ENCODE results near the gene SRCAP.

SRCAP gene

DNA sequence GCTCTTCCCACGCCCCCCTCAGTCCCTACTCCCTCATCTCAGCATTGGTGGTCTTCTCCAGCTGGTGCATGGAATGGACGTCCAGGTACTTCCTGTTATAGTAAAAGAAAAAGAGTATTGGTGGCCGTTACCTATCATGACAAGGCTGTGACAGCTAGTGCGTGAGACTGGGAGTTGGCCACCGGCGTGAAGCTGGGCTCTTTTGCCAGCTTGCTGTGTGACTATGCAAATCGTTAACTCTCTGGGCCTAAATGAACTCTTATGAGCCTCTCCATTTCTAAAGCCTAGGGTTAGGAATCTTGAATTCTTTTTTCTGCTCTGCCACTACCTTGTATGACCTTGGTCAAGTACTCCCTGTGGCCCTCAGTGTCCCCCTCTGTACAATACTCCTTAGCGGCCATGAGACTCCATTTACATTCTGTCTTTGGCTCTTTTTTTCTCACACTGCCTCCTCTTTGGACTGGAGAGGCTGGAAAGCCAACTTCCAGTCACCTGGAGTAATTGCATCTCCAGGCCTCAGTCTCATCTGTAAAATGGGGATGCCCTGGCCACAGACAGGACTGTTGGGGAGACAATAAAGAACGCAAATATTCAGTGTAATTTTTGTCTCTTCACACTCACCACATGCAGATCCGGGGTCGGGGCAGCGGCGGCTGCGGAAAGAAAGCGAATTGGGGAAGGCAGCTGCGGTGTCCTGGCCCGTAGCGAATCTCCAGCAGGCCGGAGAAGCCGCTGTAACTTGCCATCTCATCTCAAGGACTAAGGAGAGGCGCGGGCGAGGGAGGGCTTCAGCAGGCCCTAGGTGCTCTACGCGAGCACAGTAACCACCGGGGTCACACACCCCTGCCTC is 61.8 kb downstream of the SRCAP start:
- DNase-seq, result no peak

DNA sequence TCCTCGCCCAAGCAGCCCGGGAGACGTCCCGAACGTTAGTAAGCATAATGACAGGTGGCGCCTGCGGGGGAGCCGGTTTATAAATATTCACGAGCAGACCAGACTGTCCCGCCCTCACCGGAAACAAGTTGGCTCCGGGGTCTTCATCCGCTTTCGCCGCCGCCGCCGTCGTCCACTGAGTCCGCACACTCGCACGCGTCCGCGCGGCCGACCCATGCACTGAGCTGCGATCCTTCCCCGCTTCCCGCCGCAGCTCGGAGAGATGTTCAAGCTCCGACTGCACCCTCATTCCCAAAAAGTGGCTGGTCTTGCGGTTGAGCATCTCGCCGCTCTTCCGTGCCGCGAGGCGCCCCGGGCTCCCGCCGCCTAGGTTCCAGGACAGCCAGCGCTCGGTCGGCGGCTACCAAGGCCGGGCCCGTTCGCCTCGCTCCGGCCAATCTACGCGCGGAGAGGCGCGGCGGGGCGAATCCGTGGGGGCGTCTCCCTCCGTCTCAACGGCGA is 62.5 kb downstream of the SRCAP start:
- DNase-seq, result peak; percentile 64

GRCh38 chr16:30761928-30762902 is 63.2 kb downstream of the SRCAP start, which contains the start of the genes CFAP119 and RNF40:
Gene CFAP119, minus strand, starts transcription at chr16:30762062. Its CDS starts 314 bp downstream, at chr16:30761748.
Gene RNF40, plus strand, starts transcription at chr16:30762322. Its CDS starts 224 bp downstream, at chr16:30762546.
- DNase-seq, result peak; percentile 94

DNA sequence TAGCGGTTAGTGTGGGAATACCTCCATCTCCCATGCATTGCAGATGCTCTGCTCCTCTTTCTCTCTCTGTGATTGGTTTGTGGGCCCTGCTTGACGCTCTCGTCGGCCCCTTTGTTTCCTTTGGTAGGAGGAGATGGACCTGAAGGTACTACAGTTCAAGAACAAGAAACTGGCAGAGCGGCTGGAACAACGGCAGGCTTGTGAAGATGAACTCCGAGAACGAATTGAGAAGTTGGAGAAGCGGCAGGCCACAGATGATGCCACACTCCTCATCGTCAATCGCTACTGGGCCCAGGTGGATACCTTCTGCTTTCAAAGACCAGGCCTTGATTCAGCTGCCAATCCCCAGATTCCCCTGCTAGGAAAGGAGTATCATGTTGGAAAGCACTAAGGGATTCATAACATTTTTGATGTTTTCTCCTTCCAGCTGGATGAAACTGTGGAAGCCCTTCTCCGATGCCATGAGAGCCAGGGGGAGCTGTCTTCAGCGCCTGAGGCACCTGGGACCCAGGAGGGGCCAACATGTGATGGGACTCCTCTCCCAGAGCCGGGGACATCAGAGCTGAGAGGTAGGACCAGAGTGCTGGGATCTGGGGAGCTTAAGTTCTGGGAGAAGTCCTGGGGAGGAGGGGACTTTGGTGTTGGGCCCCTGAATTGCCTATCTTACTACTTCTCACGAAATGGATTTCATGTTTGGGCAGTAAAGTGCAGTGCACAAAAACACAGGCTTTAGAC is 64.2 kb downstream of the SRCAP start:
- no peak for DNase-seq

DNA sequence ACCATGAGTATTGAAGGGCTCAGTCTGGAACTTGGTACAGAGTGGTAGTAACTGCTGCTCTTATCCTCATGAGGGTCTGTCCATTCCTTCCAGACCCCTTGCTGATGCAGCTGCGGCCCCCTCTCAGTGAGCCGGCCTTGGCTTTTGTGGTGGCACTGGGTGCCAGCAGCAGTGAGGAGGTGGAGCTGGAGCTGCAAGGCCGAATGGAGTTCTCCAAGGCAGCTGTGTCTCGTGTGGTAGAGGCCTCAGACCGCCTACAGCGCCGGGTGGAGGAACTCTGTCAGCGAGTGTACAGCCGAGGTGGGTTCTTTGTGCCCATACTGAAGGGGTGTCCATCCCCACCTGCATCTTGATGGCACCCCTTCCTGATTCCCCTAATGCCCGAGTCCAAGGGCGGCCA is 65.1 kb downstream of the SRCAP start:
- no peak for DNase-seq

GRCh38 chr16:30764816-30765465 is 66.0 kb downstream of the SRCAP start:
- DNase-seq, result no peak

- no peak for DNase-seq
Observed at GRCh38 chr16:30766206-30766932, 67.4 kb downstream of the SRCAP start.

DNA sequence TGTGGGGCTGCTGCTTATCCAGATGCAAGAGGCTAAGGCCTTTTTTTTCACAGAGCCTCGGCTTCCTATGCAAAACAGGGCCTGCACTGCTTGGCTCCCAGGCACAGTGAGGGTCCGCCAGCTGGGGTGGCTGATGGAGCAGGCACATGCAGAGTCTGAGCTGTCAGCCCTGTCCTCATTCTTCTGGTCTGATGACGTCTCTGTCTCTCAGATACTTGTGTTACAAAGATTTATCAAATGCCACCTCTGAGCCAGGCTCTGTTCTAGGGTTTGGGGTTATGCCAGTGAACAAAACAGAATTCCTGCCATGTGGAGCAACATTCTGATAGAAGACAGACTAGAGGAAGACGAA is 67.9 kb downstream of the SRCAP start:
- DNase-seq, result no peak

DNA sequence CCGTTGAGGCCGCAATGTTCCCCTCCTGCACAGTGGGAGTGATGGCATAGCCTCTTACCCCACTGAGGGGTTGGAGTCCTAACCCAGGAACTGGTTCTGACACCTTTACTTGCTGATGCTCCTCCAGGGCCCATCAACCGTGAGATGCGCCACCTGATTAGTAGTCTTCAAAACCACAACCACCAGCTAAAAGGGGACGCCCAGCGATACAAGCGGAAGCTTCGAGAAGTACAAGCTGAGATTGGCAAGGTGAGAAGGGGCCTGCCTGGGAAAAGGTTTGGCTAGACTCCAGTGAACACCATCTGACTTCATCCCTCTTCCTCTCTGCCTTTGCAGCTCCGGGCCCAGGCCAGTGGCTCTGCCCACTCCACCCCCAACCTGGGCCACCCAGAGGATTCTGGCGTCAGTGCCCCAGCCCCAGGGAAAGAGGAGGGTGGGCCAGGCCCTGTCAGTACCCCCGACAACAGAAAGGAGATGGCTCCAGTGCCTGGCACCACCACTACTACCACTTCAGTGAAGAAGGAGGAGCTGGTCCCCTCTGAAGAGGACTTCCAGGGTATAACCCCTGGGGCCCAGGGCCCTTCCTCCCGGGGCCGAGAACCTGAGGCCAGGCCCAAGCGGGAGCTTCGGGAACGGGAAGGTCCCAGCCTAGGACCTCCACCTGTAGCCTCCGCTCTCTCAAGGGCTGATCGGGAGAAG is 68.9 kb downstream of the SRCAP start:
- DNase-seq, result no peak

DNA sequence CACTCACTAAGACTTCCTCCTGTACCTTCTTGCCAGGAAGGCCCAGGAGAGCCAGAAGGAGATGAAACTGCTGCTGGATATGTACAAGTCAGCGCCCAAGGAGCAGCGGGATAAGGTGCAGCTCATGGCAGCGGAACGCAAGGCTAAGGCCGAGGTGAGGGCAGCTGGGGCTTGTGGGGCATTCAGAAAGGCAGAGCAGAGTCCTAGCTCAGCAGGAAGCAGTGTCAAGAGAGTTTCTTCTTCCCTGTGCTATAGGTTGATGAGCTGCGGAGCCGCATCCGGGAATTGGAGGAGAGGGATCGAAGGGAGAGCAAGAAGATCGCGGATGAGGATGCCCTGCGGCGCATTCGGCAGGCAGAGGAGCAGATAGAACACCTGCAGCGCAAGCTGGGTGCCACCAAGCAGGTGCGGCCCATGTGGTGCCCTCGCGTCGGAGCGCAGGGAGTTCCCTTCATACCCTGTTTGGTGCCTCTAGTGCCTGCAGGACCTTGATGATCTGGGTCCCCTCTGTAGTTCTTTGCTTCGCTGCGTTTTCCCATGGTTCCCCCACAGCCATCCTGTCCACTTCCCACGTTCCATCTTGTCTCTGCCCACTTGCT is 69.7 kb downstream of the SRCAP start:
- DNase-seq, result no peak

GRCh38 chr16:30769379-30770089 is 70.6 kb downstream of the SRCAP start:
- no peak for DNase-seq

DNA sequence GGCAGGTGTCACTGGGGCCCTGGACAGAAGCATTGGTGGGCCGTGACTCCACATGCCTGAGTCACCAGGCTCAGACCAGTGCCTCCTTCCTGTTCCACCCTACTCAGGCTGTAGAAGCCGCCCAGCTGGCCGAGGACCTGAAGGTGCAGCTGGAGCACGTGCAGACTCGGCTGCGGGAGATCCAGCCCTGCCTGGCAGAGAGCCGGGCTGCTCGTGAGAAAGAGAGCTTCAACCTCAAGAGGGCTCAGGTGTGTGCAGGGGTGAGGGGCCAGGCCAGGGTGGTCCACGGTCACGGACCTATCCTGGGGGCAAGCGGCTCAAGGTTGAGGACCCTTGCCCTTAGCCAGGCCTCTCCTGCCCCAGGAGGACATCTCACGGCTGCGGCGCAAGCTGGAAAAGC is 72.8 kb downstream of the SRCAP start:
- no peak for DNase-seq

GRCh38 chr16:30773826-30774225 is 74.9 kb downstream of the SRCAP start:
- no peak for DNase-seq

DNA sequence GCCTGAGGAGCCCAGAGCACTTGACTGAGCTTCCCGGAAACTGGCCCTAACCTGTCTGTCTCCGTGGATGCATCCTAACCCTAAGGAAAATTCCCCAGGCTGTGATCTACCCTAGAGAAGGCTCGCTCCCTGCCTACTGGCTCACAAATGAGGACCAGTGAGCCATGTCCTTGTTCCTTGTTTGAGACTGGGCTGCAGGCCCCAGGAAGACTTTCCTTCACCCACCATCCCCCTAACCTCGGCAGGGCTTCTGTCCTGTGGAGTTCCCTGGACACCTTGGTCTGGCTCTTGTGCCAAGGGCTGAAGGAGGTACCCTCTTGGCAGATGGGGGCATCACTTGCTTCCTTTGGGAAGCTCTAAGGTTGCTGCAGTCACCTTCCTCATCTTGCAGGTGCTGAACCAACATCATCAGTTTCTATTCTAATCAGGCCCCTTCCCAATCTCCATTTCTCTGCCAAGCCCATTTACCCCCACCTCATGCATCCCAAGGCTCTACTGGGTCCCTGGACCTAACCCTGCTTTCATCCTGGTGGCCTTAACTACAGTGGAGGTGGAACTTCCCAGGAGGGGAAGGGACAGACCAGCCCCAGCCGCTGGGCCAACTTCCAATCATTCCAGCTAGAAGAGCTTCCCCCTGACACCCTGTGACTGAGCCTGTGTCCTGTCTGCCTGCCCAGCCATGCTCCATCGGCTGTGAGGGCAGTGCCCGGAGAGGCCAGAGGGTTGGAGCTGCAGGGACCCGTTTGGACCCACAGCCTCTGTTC is 75.6 kb downstream of the SRCAP start:
- DNase-seq, result no peak

- no peak for DNase-seq
Observed at GRCh38 chr16:30775131-30775391, 76.1 kb downstream of the SRCAP start.

DNA sequence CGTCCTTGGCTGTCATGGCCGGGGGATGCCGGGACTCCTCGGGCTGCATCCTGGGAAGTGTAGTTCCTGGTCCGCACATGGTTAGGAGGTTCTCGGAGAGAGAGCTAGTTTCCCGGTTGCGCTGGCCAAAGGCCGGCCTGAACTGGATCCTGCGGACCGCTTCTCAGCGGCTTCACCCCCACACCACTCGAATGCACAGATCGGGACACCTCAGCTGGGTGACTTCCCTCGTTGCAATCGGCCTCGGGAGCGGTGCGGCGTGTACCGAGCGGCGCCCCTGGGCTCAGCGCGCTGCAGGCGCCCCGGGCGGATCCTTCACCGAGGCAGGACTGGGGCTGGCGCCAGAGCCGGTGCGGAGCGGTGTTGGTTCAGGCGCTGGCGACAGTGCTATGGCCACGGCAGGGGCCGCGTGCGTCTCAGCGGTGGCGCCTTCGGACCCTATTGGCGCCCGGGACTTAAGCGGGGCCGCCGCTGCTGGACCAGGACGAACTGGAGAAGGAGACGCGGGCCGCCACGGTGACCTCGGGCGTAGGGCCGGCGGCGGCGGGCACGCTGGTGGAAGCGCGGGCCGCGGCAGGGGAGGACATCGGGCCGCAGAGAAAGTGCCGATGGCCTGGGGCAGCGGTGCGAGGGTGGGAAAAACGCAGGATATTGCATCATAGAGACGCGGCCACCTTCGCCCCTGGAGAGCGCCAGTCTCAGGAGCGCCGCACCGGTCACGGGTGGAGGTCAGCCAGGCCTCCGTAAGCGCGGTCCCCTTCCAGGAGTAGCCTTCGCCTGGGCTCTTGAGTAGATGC is 76.6 kb downstream of the SRCAP start:
- DNase-seq, result peak; percentile 78

DNA sequence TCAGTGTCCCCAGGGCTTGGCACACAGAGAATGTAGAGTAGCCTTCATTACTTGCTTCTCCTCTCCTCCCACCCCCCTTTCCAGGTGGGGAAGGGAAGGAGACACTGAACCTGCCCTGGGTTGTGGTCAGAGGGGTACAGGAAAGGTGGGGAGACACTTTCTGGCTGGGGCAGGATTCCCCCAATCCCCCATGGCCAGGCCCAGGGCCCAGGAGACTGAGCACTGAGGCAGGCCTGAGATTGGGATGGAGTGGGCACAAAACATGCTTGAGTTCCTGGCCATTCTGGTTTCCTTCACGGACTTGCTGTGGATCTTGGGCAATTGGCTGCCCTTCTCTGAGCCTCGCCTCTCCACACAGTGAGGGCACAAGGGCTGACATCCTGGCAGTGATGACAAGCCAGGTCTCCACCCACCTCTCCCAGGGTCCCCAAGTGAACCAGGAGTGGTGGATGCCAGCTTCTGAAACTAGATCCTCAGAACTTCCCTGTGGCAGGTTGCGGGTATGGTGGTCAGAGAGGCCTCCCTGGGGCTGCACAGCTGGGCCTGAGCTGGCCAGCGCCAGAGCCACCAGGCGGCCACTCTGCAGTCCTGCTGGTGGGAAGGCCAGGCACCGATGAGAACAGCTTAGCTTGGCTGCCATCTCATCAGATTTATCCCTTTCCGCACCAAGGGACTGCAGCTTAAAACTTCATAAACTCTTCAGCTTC is 78.8 kb downstream of the SRCAP start:
- DNase-seq, result no peak
